HepG2 (cell line): Measurements from ENCODE around the gene ATP1B2. TPM values are rescaled to one million over a fixed set of nuclear protein-coding genes. Genes with fewer than 3 reads are reported as not detected.
A peak's percentile ranks its signal among the peaks of the same experiment; 100 is the strongest.

Source experiments
- ATF1 ChIP-seq: IDR thresholded peaks from 2 replicates; pipeline ENCODE4 v1.6.1; 2016; ENCODE audit warnings: mild to moderate bottlenecking, control low read depth
- CCAR2 ChIP-seq: fragments of 200-400 bp; formaldehyde crosslinking; optimal IDR thresholded peaks from 2 replicates; pipeline ENCODE3; 2018; ENCODE audit warnings: low read depth, mild to moderate bottlenecking, low read length, moderate library complexity
- HNRNPK ChIP-seq: fragments of 200-400 bp; formaldehyde crosslinking; IDR thresholded peaks from 2 replicates; pipeline ENCODE4 v1.6.1; 2018; ENCODE audit warnings: low read length, low read depth, moderate library complexity, mild to moderate bottlenecking; ENCODE audit not compliant: poor library complexity, severe bottlenecking
- KDM5A ChIP-seq: fragments of 200-600 bp; sonication (generic); IDR thresholded peaks from 2 replicates; pipeline ENCODE4 v1.7.0; 2018; ENCODE audit warnings: antibody characterized with exemption, mild to moderate bottlenecking, low read length, borderline replicate concordance
- LBX2 ChIP-seq: sonication (generic); formaldehyde crosslinking; IDR thresholded peaks from 2 replicates; pipeline ENCODE4 v1.5.0; 2020; ENCODE audit warnings: missing genetic modification reagents, mild to moderate bottlenecking, borderline replicate concordance
- PRPF4 ChIP-seq: fragments of 200-400 bp; formaldehyde crosslinking; IDR thresholded peaks from 2 replicates; pipeline ENCODE4 v1.6.1; 2016; ENCODE audit warnings: low read length, low read depth; ENCODE audit not compliant: poor library complexity, severe bottlenecking
- SAFB2 ChIP-seq: sonication (generic); formaldehyde crosslinking; IDR thresholded peaks from 2 replicates; pipeline ENCODE4 v1.5.1; 2020; ENCODE audit warnings: missing genetic modification reagents, low read depth, mild to moderate bottlenecking, borderline replicate concordance
- SKI ChIP-seq: fragments of 450-650 bp; IDR thresholded peaks from one replicate; pipeline ENCODE4 v1.6.1; 2018; ENCODE audit warnings: mild to moderate bottlenecking; ENCODE audit not compliant: partially characterized antibody
- SNAPC5 ChIP-seq: sonication (generic); formaldehyde crosslinking; IDR thresholded peaks from 2 replicates; pipeline ENCODE4 v1.8.1; 2023; ENCODE audit warnings: mild to moderate bottlenecking, missing genetic modification reagents, borderline replicate concordance
- ZKSCAN5 ChIP-seq: sonication (generic); formaldehyde crosslinking; IDR thresholded peaks from 2 replicates; pipeline ENCODE4 v1.5.1; 2020; ENCODE audit warnings: mild to moderate bottlenecking, missing genetic modification reagents
- ZNF12 ChIP-seq: sonication (generic); formaldehyde crosslinking; IDR thresholded peaks from 2 replicates; pipeline ENCODE4 v1.5.0; 2020; ENCODE audit warnings: missing genetic modification reagents
- ZNF230 ChIP-seq: sonication (generic); formaldehyde crosslinking; IDR thresholded peaks from 2 replicates; pipeline ENCODE4 v1.4.0; 2020; ENCODE audit warnings: mild to moderate bottlenecking, missing genetic modification reagents
- ZNF274 ChIP-seq: sonication (generic); formaldehyde crosslinking; IDR thresholded peaks from 2 replicates; pipeline ENCODE4 v1.5.1; 2020; ENCODE audit warnings: mild to moderate bottlenecking, missing genetic modification reagents
- ZNF354B ChIP-seq: sonication (generic); formaldehyde crosslinking; IDR thresholded peaks from 2 replicates; pipeline ENCODE4 v1.8.0; 2022; ENCODE audit warnings: mild to moderate bottlenecking, missing genetic modification reagents
- ZNF431 ChIP-seq: sonication (generic); formaldehyde crosslinking; IDR thresholded peaks from 2 replicates; pipeline ENCODE4 v1.9.0; 2022; ENCODE audit warnings: missing genetic modification reagents, low read depth, mild to moderate bottlenecking, borderline replicate concordance
- ZNF446 ChIP-seq: sonication (generic); formaldehyde crosslinking; IDR thresholded peaks from 2 replicates; pipeline ENCODE4 v1.5.0; 2020; ENCODE audit warnings: mild to moderate bottlenecking, missing genetic modification reagents
- ZNF572 ChIP-seq: sonication (generic); formaldehyde crosslinking; IDR thresholded peaks from 2 replicates; pipeline ENCODE4 v1.5.1; 2020; ENCODE audit warnings: mild to moderate bottlenecking, missing genetic modification reagents
- ZNF780A ChIP-seq: sonication (generic); formaldehyde crosslinking; IDR thresholded peaks from 2 replicates; pipeline ENCODE4 v1.8.0; 2022; ENCODE audit warnings: mild to moderate bottlenecking, missing genetic modification reagents, moderate library complexity
- ZNF83 ChIP-seq: sonication (generic); formaldehyde crosslinking; IDR thresholded peaks from 2 replicates; pipeline ENCODE4 v1.4.0; 2020; ENCODE audit warnings: missing genetic modification reagents, mild to moderate bottlenecking, borderline replicate concordance
- ZNF839 ChIP-seq: sonication (generic); formaldehyde crosslinking; IDR thresholded peaks from 2 replicates; pipeline ENCODE4 v1.4.0; 2020; ENCODE audit warnings: missing genetic modification reagents, mild to moderate bottlenecking, borderline replicate concordance
- ZNF879 ChIP-seq: sonication (generic); formaldehyde crosslinking; IDR thresholded peaks from 2 replicates; pipeline ENCODE4 v1.8.1; 2023; ENCODE audit warnings: missing genetic modification reagents
- ZSCAN20 ChIP-seq: sonication (generic); formaldehyde crosslinking; IDR thresholded peaks from 2 replicates; pipeline ENCODE4 v1.4.0; 2020; ENCODE audit warnings: missing genetic modification reagents, mild to moderate bottlenecking, borderline replicate concordance
- polyA plus RNA-seq, 8 experiments: library from polyadenylated mRNA; depleted of rRNA in 3 of 8; stranded (reverse) in 7 of 8; unstranded in 1 of 8; fragments of >200 nt; fragmentation: Illumina TruSeq in 4 of 8; extraction: Trizol in 4 of 8; gene quantifications; 2 replicates each; pipeline versions ENCODE4 v1.2.1 to v1.2.3, GENCODE V29; 2011 to 2016; ENCODE audit warnings: low read depth in 4 of 8, missing spikeins in 1 of 8, mixed read lengths in 1 of 8; ENCODE audit not compliant: insufficient read depth in 1 of 8
- total RNA-seq, 5 experiments: library from RNA; depleted of rRNA; stranded (reverse); fragments of >200 nt; fragmentation: Illumina TruSeq; extraction: Trizol; gene quantifications; 2 replicates each; pipeline ENCODE4 v1.2.3, GENCODE V29; 2016; ENCODE audit warnings: low read depth in 1 of 5
- TF ChIP-seq, protein P1 (sequence below): sonication (generic); formaldehyde crosslinking; IDR thresholded peaks from 2 replicates; pipeline ENCODE4 v1.8.1; 2023; ENCODE audit warnings: mild to moderate bottlenecking, moderate library complexity, missing genetic modification reagents
- TF ChIP-seq, protein P2 (sequence below): sonication (generic); formaldehyde crosslinking; IDR thresholded peaks from 2 replicates; pipeline ENCODE4 v1.5.1; 2020; ENCODE audit warnings: mild to moderate bottlenecking, missing genetic modification reagents, borderline replicate concordance

The ATP1B2 gene
- total and polyA plus RNA-seq, 2 of the 13 experiments (the other 11 are each of a cell fraction or from before 2014, with no cell fraction given), result not detected

DNA sequence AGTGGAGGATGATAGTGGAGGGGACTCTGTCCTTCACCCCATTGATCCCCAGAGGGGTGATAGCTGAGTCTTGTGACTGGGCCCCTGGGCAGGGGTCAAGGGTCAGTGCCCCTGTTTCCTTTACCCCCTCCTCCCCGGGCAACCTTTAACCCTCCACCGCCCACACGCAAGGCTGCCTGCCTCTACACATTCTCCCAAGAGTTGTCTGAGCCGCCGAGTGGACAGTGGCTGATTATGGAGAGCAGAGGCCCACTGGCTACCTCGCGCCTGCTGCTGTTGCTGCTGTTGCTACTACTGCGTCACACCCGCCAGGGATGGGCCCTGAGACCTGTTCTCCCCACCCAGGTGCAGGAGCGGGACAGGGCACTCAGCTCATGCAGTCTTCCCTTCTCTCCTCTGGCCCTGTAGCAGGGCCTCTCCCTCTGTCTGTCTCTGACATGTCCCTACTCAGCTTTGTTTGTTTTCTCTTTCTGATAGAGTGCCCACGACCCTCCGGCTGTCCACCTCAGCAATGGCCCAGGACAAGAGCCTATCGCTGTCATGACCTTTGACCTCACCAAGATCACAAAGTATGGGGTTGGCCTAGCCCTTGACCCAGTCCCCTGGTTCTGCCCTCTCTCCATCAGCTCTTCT lies 20.7 kb upstream of the ATP1B2 start, which contains the start of gene SHBG (continued):
- no peak for TF ChIP-seq ZNF839 (CRISPR knock-in tag)
- TF ChIP-seq ZNF572 (CRISPR knock-in tag), result no peak
- no peak for TF ChIP-seq ATF1
- no peak for TF ChIP-seq ZNF83 (CRISPR knock-in tag)
- TF ChIP-seq, protein P1, sequence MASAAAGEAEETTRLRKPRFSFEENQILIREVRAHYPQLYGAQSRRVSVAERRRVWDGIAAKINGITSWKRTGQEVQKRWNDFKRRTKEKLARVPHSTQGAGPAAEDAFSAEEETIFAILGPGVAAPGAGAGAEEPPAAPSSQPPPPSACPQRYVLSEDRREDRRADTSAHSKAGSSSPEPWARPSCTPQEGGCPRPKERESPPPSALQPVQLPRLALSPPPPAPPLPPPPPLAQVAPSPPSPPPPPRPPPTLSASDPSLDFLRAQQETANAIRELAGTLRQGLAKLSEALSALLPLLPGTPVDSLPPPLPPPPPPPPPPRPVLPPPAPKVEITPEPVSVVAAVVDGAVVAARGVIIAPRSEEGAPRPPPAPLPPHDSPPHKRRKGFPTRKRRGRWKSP (CRISPR knock-in tag), result no peak
- TF ChIP-seq HNRNPK, result no peak
- no peak for TF ChIP-seq LBX2 (CRISPR knock-in tag)
- no peak for TF ChIP-seq ZNF780A (CRISPR knock-in tag)
- TF ChIP-seq ZNF446 (CRISPR knock-in tag), result 0 out of 2 replicates have a peak, but pooled peaks have one; percentile 68
- TF ChIP-seq, protein P2, sequence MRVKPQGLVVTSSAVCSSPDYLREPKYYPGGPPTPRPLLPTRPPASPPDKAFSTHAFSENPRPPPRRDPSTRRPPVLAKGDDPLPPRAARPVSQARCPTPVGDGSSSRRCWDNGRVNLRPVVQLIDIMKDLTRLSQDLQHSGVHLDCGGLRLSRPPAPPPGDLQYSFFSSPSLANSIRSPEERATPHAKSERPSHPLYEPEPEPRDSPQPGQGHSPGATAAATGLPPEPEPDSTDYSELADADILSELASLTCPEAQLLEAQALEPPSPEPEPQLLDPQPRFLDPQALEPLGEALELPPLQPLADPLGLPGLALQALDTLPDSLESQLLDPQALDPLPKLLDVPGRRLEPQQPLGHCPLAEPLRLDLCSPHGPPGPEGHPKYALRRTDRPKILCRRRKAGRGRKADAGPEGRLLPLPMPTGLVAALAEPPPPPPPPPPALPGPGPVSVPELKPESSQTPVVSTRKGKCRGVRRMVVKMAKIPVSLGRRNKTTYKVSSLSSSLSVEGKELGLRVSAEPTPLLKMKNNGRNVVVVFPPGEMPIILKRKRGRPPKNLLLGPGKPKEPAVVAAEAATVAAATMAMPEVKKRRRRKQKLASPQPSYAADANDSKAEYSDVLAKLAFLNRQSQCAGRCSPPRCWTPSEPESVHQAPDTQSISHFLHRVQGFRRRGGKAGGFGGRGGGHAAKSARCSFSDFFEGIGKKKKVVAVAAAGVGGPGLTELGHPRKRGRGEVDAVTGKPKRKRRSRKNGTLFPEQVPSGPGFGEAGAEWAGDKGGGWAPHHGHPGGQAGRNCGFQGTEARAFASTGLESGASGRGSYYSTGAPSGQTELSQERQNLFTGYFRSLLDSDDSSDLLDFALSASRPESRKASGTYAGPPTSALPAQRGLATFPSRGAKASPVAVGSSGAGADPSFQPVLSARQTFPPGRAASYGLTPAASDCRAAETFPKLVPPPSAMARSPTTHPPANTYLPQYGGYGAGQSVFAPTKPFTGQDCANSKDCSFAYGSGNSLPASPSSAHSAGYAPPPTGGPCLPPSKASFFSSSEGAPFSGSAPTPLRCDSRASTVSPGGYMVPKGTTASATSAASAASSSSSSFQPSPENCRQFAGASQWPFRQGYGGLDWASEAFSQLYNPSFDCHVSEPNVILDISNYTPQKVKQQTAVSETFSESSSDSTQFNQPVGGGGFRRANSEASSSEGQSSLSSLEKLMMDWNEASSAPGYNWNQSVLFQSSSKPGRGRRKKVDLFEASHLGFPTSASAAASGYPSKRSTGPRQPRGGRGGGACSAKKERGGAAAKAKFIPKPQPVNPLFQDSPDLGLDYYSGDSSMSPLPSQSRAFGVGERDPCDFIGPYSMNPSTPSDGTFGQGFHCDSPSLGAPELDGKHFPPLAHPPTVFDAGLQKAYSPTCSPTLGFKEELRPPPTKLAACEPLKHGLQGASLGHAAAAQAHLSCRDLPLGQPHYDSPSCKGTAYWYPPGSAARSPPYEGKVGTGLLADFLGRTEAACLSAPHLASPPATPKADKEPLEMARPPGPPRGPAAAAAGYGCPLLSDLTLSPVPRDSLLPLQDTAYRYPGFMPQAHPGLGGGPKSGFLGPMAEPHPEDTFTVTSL (CRISPR knock-in tag), result peak; percentile 20; the same call in 1 of the 2 replicates
- TF ChIP-seq ZNF354B (CRISPR knock-in tag), result no peak
- no peak for TF ChIP-seq SAFB2 (CRISPR knock-in tag)
- TF ChIP-seq KDM5A, result no peak
- no peak for TF ChIP-seq ZSCAN20 (CRISPR knock-in tag)
- no peak for TF ChIP-seq SKI
- no peak for TF ChIP-seq ZNF12 (CRISPR knock-in tag)
- TF ChIP-seq ZNF431, result no peak
- TF ChIP-seq SNAPC5 (CRISPR knock-in tag), result no peak
- TF ChIP-seq CCAR2, result no peak
- TF ChIP-seq ZNF274 (CRISPR knock-in tag), result peak; percentile 28; the same call in 1 of the 2 replicates
- TF ChIP-seq ZNF879 (CRISPR knock-in tag), result no peak
- TF ChIP-seq ZNF230 (CRISPR knock-in tag), result no peak
- no peak for TF ChIP-seq ZKSCAN5 (CRISPR knock-in tag)
- no peak for TF ChIP-seq PRPF4
